PC-9 (cell line): ENCODE measurements around the gene POC5.

Experiments
- EZH2 ChIP-seq: fragments of 200-600 bp; sonication (generic); IDR thresholded peaks from 2 replicates; pipeline ENCODE4 v1.8.0; 2017; ENCODE audit warnings: antibody characterized with exemption, low read depth
- TF ChIP-seq, protein P1 (sequence below): fragments of 200-600 bp; sonication (generic); conservative IDR thresholded peaks from 2 replicates; pipeline ENCODE4 v1.6.1; 2017; ENCODE audit warnings: mixed run types, antibody characterized with exemption, mild to moderate bottlenecking, moderate library complexity

DNA sequence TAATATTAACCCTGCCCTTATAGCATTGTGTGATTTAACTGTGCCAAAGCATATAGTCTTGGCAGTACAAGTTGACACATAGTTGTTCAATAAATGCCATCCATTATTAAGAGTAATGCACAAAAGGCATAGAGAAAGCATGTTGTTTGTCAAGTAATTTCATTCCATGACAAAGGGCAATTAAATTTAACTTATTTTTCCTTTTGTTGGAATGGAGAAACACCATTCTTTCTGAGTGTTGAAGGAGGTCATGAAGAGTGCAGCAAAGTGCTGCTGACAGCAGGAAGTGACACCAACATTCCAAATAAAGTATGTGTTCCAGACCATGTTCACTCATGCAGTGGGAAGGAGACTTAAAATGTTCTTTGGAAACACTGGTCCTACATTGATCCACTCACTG, 76.8 kb downstream of the POC5 start:
- TF ChIP-seq EZH2, result no peak
- TF ChIP-seq, protein P1, sequence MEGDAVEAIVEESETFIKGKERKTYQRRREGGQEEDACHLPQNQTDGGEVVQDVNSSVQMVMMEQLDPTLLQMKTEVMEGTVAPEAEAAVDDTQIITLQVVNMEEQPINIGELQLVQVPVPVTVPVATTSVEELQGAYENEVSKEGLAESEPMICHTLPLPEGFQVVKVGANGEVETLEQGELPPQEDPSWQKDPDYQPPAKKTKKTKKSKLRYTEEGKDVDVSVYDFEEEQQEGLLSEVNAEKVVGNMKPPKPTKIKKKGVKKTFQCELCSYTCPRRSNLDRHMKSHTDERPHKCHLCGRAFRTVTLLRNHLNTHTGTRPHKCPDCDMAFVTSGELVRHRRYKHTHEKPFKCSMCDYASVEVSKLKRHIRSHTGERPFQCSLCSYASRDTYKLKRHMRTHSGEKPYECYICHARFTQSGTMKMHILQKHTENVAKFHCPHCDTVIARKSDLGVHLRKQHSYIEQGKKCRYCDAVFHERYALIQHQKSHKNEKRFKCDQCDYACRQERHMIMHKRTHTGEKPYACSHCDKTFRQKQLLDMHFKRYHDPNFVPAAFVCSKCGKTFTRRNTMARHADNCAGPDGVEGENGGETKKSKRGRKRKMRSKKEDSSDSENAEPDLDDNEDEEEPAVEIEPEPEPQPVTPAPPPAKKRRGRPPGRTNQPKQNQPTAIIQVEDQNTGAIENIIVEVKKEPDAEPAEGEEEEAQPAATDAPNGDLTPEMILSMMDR, result no peak
